SU-DHL-6 (cell line): Measurements from ENCODE around the gene TMC1.
"Not testable (repeated sequence)": the region's sequence is repeated elsewhere in the genome, so short reads cannot be mapped to it uniquely, and the experiment has no call there.

Experiments used
- H2AFZ ChIP-seq: fragments of 200-600 bp; sonication (generic); 2 replicates; pipeline ENCODE4 v1.6.1; 2014; ENCODE audit warnings: low read depth, mild to moderate bottlenecking, moderate library complexity, mixed read lengths, antibody characterized with exemption, low read length; ENCODE audit not compliant: severe bottlenecking
- H3F3A ChIP-seq: fragments of 200-600 bp; shearing (Covaris generic); 2 replicates; pipeline ENCODE4 v1.6.0; 2016; ENCODE audit warnings: antibody characterized with exemption, mild to moderate bottlenecking; ENCODE audit not compliant: insufficient read depth
- H3K27ac ChIP-seq: fragments of 200-600 bp; sonication (generic); 2 replicates; pipeline ENCODE4 v1.5.1; 2016; ENCODE audit warnings: low read depth, mild to moderate bottlenecking, low read length, moderate library complexity, mixed read lengths
- H3K27me3 ChIP-seq: fragments of 200-600 bp; sonication (generic), shearing (Covaris generic); 2 replicates; pipeline ENCODE4 v1.6.0; 2014; ENCODE audit warnings: mild to moderate bottlenecking, low read length
- H3K36me3 ChIP-seq: fragments of 200-600 bp; sonication (generic); 2 replicates; pipeline ENCODE4 v1.6.1; 2014; ENCODE audit warnings: mild to moderate bottlenecking, low read length, mixed read lengths
- H3K4me2 ChIP-seq: fragments of 300-600, 200-600 bp; shearing (Covaris generic), sonication (generic); 2 replicates; pipeline ENCODE4 v1.6.0; 2014; ENCODE audit warnings: low read length, low read depth, mild to moderate bottlenecking; ENCODE audit not compliant: poor library complexity, severe bottlenecking
- H3K4me3 ChIP-seq: fragments of 200-600 bp; sonication (generic); 2 replicates; pipeline ENCODE4 v1.5.1; 2014; ENCODE audit warnings: antibody characterized with exemption, low read length, mild to moderate bottlenecking, mixed read lengths; ENCODE audit not compliant: insufficient read depth, poor library complexity, severe bottlenecking
- H3K79me2 ChIP-seq: fragments of 200-600 bp; sonication (generic); 2 replicates; pipeline ENCODE4 v1.6.1; 2014; ENCODE audit warnings: mild to moderate bottlenecking, low read length, moderate library complexity; ENCODE audit not compliant: insufficient read depth
- H3K9ac ChIP-seq: fragments of 200-600 bp; sonication (generic); 2 replicates; pipeline ENCODE4 v1.7.0; 2014; ENCODE audit warnings: mild to moderate bottlenecking, low read length
- H3K9me2 ChIP-seq: fragments of 200-600 bp; sonication (generic); replicated peaks from 2 replicates; pipeline ENCODE4 v1.6.1; 2014; ENCODE audit warnings: low read length; ENCODE audit not compliant: insufficient read depth
- H3K9me3 ChIP-seq: fragments of 200-600 bp; sonication (generic); 2 replicates; pipeline ENCODE4 v1.6.1; 2014; ENCODE audit warnings: low read length, mixed read lengths; ENCODE audit not compliant: insufficient read depth
- H4K20me1 ChIP-seq: fragments of 200-600 bp; sonication (generic); 2 replicates; pipeline ENCODE4 v1.6.1; 2014; ENCODE audit warnings: low read depth, mild to moderate bottlenecking, antibody characterized with exemption, low read length, moderate library complexity, mixed read lengths
- CTCF ChIP-seq: fragments of 200-600 bp; sonication (generic); IDR thresholded peaks from one replicate; pipeline ENCODE4 v1.5.1; 2017; ENCODE audit warnings: antibody characterized with exemption, mild to moderate bottlenecking, low read length, moderate library complexity; ENCODE audit not compliant: insufficient read depth, poor library complexity, severe bottlenecking
- EZH2phosphoT487 ChIP-seq: fragments of 200-600 bp; sonication (generic), shearing (Covaris generic); conservative IDR thresholded peaks from 2 replicates; pipeline ENCODE4 v1.6.1; 2018; ENCODE audit warnings: mild to moderate bottlenecking, antibody characterized with exemption, low read length, moderate library complexity, mixed read lengths

TMC1 gene

GRCh38 chr9:72539824-72540347, 18.5 kb downstream of the TMC1 start:
- no peak overlapping the region for H3K27ac ChIP-seq
- TF ChIP-seq EZH2phosphoT487 (no peak), CTCF (no peak)
- no peak overlapping the region for H2AFZ ChIP-seq

DNA sequence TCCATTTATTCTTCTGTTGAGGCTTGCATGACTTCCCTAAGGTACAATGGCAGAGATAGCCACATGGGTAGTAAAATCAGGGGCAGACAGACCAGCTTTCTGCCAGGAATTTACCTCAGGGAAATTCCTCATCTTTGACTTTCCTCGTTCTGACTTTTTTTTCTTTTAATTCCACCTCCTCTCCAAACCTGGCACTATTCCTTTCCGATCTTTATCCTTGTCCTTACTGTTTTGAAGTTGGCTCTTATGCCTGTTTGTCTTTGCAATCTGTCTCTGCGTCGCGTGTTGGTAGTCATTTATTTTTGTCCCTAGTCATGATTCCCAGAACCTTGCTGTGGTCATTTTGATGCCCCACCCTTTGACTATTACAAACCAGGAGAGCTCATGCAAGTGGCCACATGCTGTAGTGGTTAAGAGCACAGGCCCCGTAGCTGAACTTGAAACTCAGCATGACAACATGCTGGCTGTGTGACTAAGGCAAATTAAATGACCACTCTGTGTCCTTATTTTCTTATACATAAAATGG, 19.0 kb downstream of the TMC1 start:
- Histone ChIP-seq H2AFZ (no peak overlapping the region), H3K36me3 (no peaks in the 10 kb centered on the region), H3K4me2 (no peak overlapping the region), H3K27me3 (no peaks in the 10 kb centered on the region), H3K9ac (no peak overlapping the region), H3F3A (no peaks in the 10 kb centered on the region), H3K4me3 (no peak overlapping the region), H3K9me3 (no peaks in the 10 kb centered on the region; the same call in 1 of the 2 replicates), H3K79me2 (no peaks in the 10 kb centered on the region), H4K20me1 (no peaks in the 10 kb centered on the region), H3K27ac (no peak overlapping the region), H3K9me2 (no peaks in the 10 kb centered on the region)
- no peak for TF ChIP-seq EZH2phosphoT487
- no peak for TF ChIP-seq CTCF

More at GRCh38 chr9:72539824-72540347, 18.5 kb downstream of the TMC1 start:
- Histone ChIP-seq H3K79me2 (no peaks in the 10 kb centered on the region), H3K9me2 (no peaks in the 10 kb centered on the region), H3K27me3 (no peaks in the 10 kb centered on the region), H3K4me2 (no peak overlapping the region), H3F3A (no peaks in the 10 kb centered on the region), H4K20me1 (no peaks in the 10 kb centered on the region), H3K36me3 (no peaks in the 10 kb centered on the region), H3K9me3 (no peaks in the 10 kb centered on the region; the same call in 1 of the 2 replicates), H3K4me3 (no peak overlapping the region), H3K9ac (no peak overlapping the region)

DNA sequence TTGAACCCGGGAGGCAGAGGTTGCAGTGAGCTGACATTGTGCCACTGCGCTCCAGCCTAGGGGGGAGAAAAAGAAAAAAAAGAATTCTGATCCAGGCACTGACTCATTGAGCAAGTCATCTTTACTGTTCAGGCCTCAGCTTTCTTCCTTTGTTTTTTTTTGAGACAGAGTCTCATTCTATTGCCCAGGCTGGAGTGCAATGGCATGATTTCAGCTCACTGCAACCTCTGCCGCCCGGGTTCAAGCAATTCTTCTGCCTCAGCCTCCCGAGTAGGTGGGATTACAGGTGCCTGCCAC, 21.1 kb downstream of the TMC1 start:
- H3K9ac ChIP-seq, H3K9me2 ChIP-seq, H3K27ac ChIP-seq, H3F3A ChIP-seq, H3K4me2 ChIP-seq, H3K79me2 ChIP-seq, H4K20me1 ChIP-seq, H3K4me3 ChIP-seq, H2AFZ ChIP-seq, H3K9me3 ChIP-seq, H3K27me3 ChIP-seq, H3K36me3 ChIP-seq: not testable (repeated sequence)

DNA sequence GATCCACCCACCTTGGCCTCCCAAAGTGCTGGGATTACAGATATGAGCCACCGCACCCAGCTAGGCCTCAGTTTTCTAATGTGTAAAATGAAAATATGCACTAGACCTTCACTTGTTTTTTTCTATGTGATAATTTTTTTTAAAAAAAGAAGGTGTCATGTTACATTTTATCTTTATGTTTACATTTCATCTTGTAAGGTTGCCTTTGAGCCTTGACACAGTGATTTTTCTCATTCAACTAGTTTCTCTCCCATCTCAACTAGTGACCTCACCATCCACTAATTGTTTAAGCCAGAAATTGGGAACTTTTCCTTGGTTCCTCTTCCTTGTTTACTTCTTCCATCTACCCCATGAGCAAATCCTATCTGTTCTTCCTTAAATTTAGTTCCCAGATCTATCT, 21.5 kb downstream of the TMC1 start:
- Histone ChIP-seq H2AFZ (no peak overlapping the region), H3K27ac (no peak overlapping the region), H3K9me3 (no peaks in the 10 kb centered on the region), H3K27me3 (no peaks in the 10 kb centered on the region), H4K20me1 (no peaks in the 10 kb centered on the region), H3K4me3 (no peak overlapping the region), H3K9ac (no peak overlapping the region), H3K79me2 (no peaks in the 10 kb centered on the region), H3K4me2 (no peak overlapping the region), H3K9me2 (no peaks in the 10 kb centered on the region), H3K36me3 (no peaks in the 10 kb centered on the region), H3F3A (no peaks in the 10 kb centered on the region)
- TF ChIP-seq CTCF (no peak), EZH2phosphoT487 (no peak)
